AG04450 (cell line): Measurements from ENCODE around the gene GALK1. TPM values are rescaled to one million over a fixed set of nuclear protein-coding genes. Genes with fewer than 3 reads are reported as not detected.
"Not testable (repeated sequence)": the region's sequence is repeated elsewhere in the genome, so short reads cannot be mapped to it uniquely, and the experiment has no call there.

Experiments
- CTCF ChIA-PET: fragments of 300-600, 350-600 bp; formaldehyde crosslinking; extraction: SDS; loops from one replicate; lab custom pipeline; 2022; ENCODE audit warnings: antibody characterized with exemption, inconsistent platforms; lab: Charles Lee
- POLR2A ChIA-PET: fragments of 350-600 bp; formaldehyde crosslinking; extraction: SDS; loops from one replicate; lab custom pipeline; 2021; ENCODE audit warnings: antibody characterized with exemption, inconsistent platforms; lab: Yijun Ruan, JAX
- DNase-seq: peaks from one replicate; pipeline ENCODE4 v3.0.0-alpha.2; 2011; ENCODE audit warnings: low read depth, low spot score
- H3K27ac ChIP-seq: one replicate; pipeline ENCODE4 v1.5.1; 2012; ENCODE audit warnings: low read depth, low read length, control low read depth
- H3K27me3 ChIP-seq: one replicate; pipeline ENCODE4 v1.6.0; 2012; ENCODE audit warnings: low read length; ENCODE audit not compliant: control insufficient read depth, insufficient read depth
- H3K4me3 ChIP-seq: 2 replicates; pipeline ENCODE4 v1.5.1; 2011; ENCODE audit warnings: mild to moderate bottlenecking, low read depth, low read length, control low read depth
- H3K9me3 ChIP-seq: 2 replicates; pipeline ENCODE4 v1.5.1; 2012; ENCODE audit warnings: low read length; ENCODE audit not compliant: control insufficient read depth, insufficient read depth
- polyA plus RNA-seq: library from polyadenylated mRNA; depleted of rRNA; stranded (reverse); fragments of >200 nt; gene quantifications from 2 replicates; pipeline ENCODE4 v1.2.3, GENCODE V29; 2011
- TF ChIP-seq, protein P1 (sequence below): IDR thresholded peaks from 2 replicates; pipeline ENCODE4 v1.5.1; 2011; ENCODE audit warnings: low read depth, low read length, control low read depth, inconsistent platforms

GALK1 gene
- polyA plus RNA-seq, 1 experiment: 12.4 TPM

GRCh38 chr17:75779250-75779986 is 14.4 kb upstream of the GALK1 start:
- Histone ChIP-seq H3K27me3 (no peaks in the 10 kb centered on the region), H3K9me3 (no peaks in the 10 kb centered on the region; the same call in 1 of the 2 replicates), H3K4me3 (peak overlapping the region; percentile 90), H3K27ac (peak overlapping the region; percentile 99)
- TF ChIP-seq, protein P1, sequence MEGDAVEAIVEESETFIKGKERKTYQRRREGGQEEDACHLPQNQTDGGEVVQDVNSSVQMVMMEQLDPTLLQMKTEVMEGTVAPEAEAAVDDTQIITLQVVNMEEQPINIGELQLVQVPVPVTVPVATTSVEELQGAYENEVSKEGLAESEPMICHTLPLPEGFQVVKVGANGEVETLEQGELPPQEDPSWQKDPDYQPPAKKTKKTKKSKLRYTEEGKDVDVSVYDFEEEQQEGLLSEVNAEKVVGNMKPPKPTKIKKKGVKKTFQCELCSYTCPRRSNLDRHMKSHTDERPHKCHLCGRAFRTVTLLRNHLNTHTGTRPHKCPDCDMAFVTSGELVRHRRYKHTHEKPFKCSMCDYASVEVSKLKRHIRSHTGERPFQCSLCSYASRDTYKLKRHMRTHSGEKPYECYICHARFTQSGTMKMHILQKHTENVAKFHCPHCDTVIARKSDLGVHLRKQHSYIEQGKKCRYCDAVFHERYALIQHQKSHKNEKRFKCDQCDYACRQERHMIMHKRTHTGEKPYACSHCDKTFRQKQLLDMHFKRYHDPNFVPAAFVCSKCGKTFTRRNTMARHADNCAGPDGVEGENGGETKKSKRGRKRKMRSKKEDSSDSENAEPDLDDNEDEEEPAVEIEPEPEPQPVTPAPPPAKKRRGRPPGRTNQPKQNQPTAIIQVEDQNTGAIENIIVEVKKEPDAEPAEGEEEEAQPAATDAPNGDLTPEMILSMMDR: no peak
- ChIA-PET CTCF (interaction anchor here (0.7 to 2.1 kb wide), 2 partner anchors 15 to 146 kb away, joined by 4 to 8 read pairs; partner anchors contain the start of genes GALK1 and SMIM5), POLR2A (interaction anchor here (0.6 to 1.3 kb wide), 42 partner anchors 9 to 323 kb away, joined by 3 to 53 read pairs (median 4); partner anchors contain the start of genes GALK1, TRIM65 and WBP2)
- DNase-seq: peak; percentile 99

- Histone ChIP-seq H3K27ac (peak overlapping the region; percentile 99), H3K4me3 (peak overlapping the region; percentile 90), H3K27me3 (no peaks in the 10 kb centered on the region), H3K9me3 (no peaks in the 10 kb centered on the region; the same call in 1 of the 2 replicates)
- ChIA-PET CTCF (interaction anchor here (2.1 kb wide), 1 partner anchor 14 kb away, joined by 8 read pairs; the partner anchor contains the start of gene GALK1), POLR2A (interaction anchor here (1.2 kb wide), 1 partner anchor 14 kb away, joined by 3 read pairs; the partner anchor contains the start of gene GALK1)
- TF ChIP-seq, protein P1: peak; percentile 63
- DNase-seq: no peak
Measured at GRCh38 chr17:75778861-75779249, 13.9 kb upstream of the GALK1 start.

DNA sequence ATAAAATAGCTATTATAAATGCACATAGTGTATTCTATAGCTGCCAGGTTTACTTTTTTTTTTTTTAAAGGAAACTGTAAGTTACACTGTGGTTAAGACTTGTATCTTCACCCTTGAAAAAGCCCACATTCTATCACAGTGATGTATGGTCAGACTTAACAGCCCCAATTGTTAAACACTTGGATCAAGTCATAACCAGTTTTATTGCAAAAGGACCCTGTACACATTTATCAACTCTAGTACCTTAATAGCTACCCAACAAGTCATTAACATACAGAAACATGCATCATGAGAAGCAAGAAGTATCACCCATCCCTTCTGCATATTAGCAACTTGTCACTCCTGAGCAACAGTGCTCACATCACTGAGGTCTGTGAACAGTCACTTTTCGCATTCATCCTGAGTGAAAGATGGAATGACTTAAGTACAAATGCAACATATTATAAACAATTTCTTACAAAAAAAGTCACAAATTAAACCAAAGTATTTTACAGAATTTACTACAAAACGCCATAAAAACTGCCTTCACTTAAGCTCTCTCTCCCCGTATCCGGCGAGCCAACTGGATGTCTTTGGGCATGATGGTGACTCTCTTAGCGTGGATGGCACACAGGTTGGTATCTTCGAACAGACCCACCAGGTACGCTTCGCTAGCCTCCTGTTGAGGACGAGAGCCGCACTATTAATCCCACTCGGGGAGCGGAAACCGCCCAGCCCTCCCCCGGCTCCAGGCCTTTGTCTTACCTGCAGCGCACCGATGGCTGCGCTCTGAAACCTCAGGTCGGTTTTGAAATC is 13.3 kb upstream of the GALK1 start:
- Histone ChIP-seq H3K27ac (peak overlapping the region; percentile 99), H3K4me3 (peak overlapping the region; percentile 90)
- H3K9me3 ChIP-seq, DNase-seq, H3K27me3 ChIP-seq: not testable (repeated sequence)
- ChIA-PET CTCF (interaction anchor here (2.1 kb wide), 1 partner anchor 14 kb away, joined by 8 read pairs; the partner anchor contains the start of gene GALK1), POLR2A (interaction anchor here (1.2 kb wide), 1 partner anchor 13 kb away, joined by 3 read pairs; the partner anchor contains the start of gene GALK1)

GRCh38 chr17:75777296-75777922 is 12.4 kb upstream of the GALK1 start:
- ChIA-PET CTCF (interaction anchor here (1.1 to 2.1 kb wide), 2 partner anchors 13 to 145 kb away, joined by 4 to 8 read pairs; partner anchors contain the start of genes GALK1 and SMIM5), POLR2A (interaction anchor here (2.1 to 4.1 kb wide), 3 partner anchors 12 to 50 kb away, joined by 9 to 22 read pairs (median 9); partner anchors contain the start of gene GALK1)
- H3K9me3 ChIP-seq: no peaks in the 10 kb centered on the region; the same call in 1 of the 2 replicates
- no peak overlapping the region for H3K27ac ChIP-seq
- no peak for DNase-seq
- H3K27me3 ChIP-seq: no peaks in the 10 kb centered on the region
- TF ChIP-seq, protein P1: no peak
- H3K4me3 ChIP-seq: peak overlapping the region; percentile 90
